HepG2 (cell line): ENCODE data around the gene SLC29A2. TPM values are rescaled to one million over a fixed set of nuclear protein-coding genes. Genes with fewer than 3 reads are reported as not detected.

Source experiments
- AGO2 ChIP-seq: fragments of 200-400 bp; formaldehyde crosslinking; optimal IDR thresholded peaks from 2 replicates; pipeline ENCODE3; 2017; ENCODE audit warnings: mild to moderate bottlenecking, low read depth, low read length, moderate library complexity
- ARNT2 ChIP-seq: sonication (generic); formaldehyde crosslinking; IDR thresholded peaks from 2 replicates; pipeline ENCODE4 v1.8.0; 2022; ENCODE audit warnings: mild to moderate bottlenecking, low read depth, missing genetic modification reagents, moderate library complexity
- CAMTA2 ChIP-seq: sonication (generic); formaldehyde crosslinking; IDR thresholded peaks from 2 replicates; pipeline ENCODE4 v1.4.0; 2020; ENCODE audit warnings: mild to moderate bottlenecking, missing genetic modification reagents, borderline replicate concordance
- CCAR2 ChIP-seq: fragments of 200-400 bp; formaldehyde crosslinking; optimal IDR thresholded peaks from 2 replicates; pipeline ENCODE3; 2018; ENCODE audit warnings: low read depth, mild to moderate bottlenecking, low read length, moderate library complexity
- DR1 ChIP-seq: sonication (generic); formaldehyde crosslinking; IDR thresholded peaks from 2 replicates; pipeline ENCODE4 v1.8.0; 2021; ENCODE audit warnings: mild to moderate bottlenecking, missing genetic modification reagents, inconsistent platforms
- HMGA1 ChIP-seq: sonication (generic); formaldehyde crosslinking; conservative IDR thresholded peaks from 2 replicates; pipeline ENCODE4 v1.4.0; 2020; ENCODE audit warnings: missing genetic modification reagents
- HMGXB3 ChIP-seq: sonication (generic); formaldehyde crosslinking; IDR thresholded peaks from 2 replicates; pipeline ENCODE4 v1.4.0; 2020; ENCODE audit warnings: missing genetic modification reagents, borderline replicate concordance
- HOXA9 ChIP-seq: sonication (generic); formaldehyde crosslinking; IDR thresholded peaks from 2 replicates; pipeline ENCODE4 v1.8.1; 2022; ENCODE audit warnings: missing genetic modification reagents, mild to moderate bottlenecking, moderate library complexity, borderline replicate concordance
- ISX ChIP-seq: sonication (generic); formaldehyde crosslinking; conservative IDR thresholded peaks from 2 replicates; pipeline ENCODE4 v1.5.0; 2020; ENCODE audit warnings: missing genetic modification reagents
- NBN ChIP-seq: fragments of 450-650 bp; conservative IDR thresholded peaks from 2 replicates; pipeline ENCODE4 v1.6.1; 2017
- NFRKB ChIP-seq: fragments of 450-650 bp; IDR thresholded peaks from 2 replicates; pipeline ENCODE4 v1.6.1; 2017
- PRDM4 ChIP-seq: sonication (generic); formaldehyde crosslinking; IDR thresholded peaks from 2 replicates; pipeline ENCODE4 v1.9.0; 2021; ENCODE audit warnings: missing genetic modification reagents, borderline replicate concordance
- SMC3 ChIP-seq: IDR thresholded peaks from 2 replicates; pipeline ENCODE4 v1.6.1; 2011; ENCODE audit warnings: low read length, improper control_type of control experiment
- SP140L ChIP-seq: sonication (generic); formaldehyde crosslinking; IDR thresholded peaks from 2 replicates; pipeline ENCODE4 v1.4.0; 2020; ENCODE audit warnings: missing genetic modification reagents, borderline replicate concordance
- U2AF1 ChIP-seq: fragments of 200-400 bp; formaldehyde crosslinking; optimal IDR thresholded peaks from 2 replicates; pipeline ENCODE3; 2017; ENCODE audit warnings: mild to moderate bottlenecking, low read depth, low read length
- ZBTB3 ChIP-seq: sonication (generic); formaldehyde crosslinking; IDR thresholded peaks from 2 replicates; pipeline ENCODE4 v1.4.0; 2020; ENCODE audit warnings: low read depth, mild to moderate bottlenecking, moderate library complexity, missing genetic modification reagents, borderline replicate concordance
- ZFAT ChIP-seq: sonication (generic); formaldehyde crosslinking; conservative IDR thresholded peaks from 2 replicates; pipeline ENCODE4 v1.8.1; 2023; ENCODE audit warnings: missing genetic modification reagents, inconsistent platforms
- ZNF468 ChIP-seq: sonication (generic); formaldehyde crosslinking; IDR thresholded peaks from 2 replicates; pipeline ENCODE4 v1.8.0; 2022; ENCODE audit warnings: mild to moderate bottlenecking, moderate library complexity, missing genetic modification reagents
- ZNF552 ChIP-seq: sonication (generic); formaldehyde crosslinking; IDR thresholded peaks from 2 replicates; pipeline ENCODE4 v1.9.0; 2022; ENCODE audit warnings: missing genetic modification reagents, mild to moderate bottlenecking, borderline replicate concordance
- ZNF850 ChIP-seq: sonication (generic); formaldehyde crosslinking; conservative IDR thresholded peaks from 2 replicates; pipeline ENCODE4 v1.9.0; 2021; ENCODE audit warnings: mild to moderate bottlenecking, missing genetic modification reagents
- ZSCAN31 ChIP-seq: sonication (generic); formaldehyde crosslinking; IDR thresholded peaks from 2 replicates; pipeline ENCODE4 v1.5.0; 2020; ENCODE audit warnings: low read depth, mild to moderate bottlenecking, missing genetic modification reagents
- polyA plus RNA-seq, 8 experiments: library from polyadenylated mRNA; depleted of rRNA in 3 of 8; stranded (reverse) in 7 of 8; unstranded in 1 of 8; fragments of >200 nt; fragmentation: Illumina TruSeq in 4 of 8; extraction: Trizol in 4 of 8; gene quantifications; 2 replicates each; pipeline versions ENCODE4 v1.2.1 to v1.2.3, GENCODE V29; 2011 to 2016; ENCODE audit warnings: low read depth in 4 of 8, missing spikeins in 1 of 8, mixed read lengths in 1 of 8; ENCODE audit not compliant: insufficient read depth in 1 of 8
- total RNA-seq, 5 experiments: library from RNA; depleted of rRNA; stranded (reverse); fragments of >200 nt; fragmentation: Illumina TruSeq; extraction: Trizol; gene quantifications; 2 replicates each; pipeline ENCODE4 v1.2.3, GENCODE V29; 2016; ENCODE audit warnings: low read depth in 1 of 5
- TF ChIP-seq, protein P1 (sequence below): sonication (generic); formaldehyde crosslinking; conservative IDR thresholded peaks from 2 replicates; pipeline ENCODE4 v1.4.0; 2020; ENCODE audit warnings: missing genetic modification reagents

The SLC29A2 gene
- total and polyA plus RNA-seq, 2 of the 13 experiments (the other 11 are each of a cell fraction or from before 2014, with no cell fraction given): 0.63 to 0.66 TPM

DNA sequence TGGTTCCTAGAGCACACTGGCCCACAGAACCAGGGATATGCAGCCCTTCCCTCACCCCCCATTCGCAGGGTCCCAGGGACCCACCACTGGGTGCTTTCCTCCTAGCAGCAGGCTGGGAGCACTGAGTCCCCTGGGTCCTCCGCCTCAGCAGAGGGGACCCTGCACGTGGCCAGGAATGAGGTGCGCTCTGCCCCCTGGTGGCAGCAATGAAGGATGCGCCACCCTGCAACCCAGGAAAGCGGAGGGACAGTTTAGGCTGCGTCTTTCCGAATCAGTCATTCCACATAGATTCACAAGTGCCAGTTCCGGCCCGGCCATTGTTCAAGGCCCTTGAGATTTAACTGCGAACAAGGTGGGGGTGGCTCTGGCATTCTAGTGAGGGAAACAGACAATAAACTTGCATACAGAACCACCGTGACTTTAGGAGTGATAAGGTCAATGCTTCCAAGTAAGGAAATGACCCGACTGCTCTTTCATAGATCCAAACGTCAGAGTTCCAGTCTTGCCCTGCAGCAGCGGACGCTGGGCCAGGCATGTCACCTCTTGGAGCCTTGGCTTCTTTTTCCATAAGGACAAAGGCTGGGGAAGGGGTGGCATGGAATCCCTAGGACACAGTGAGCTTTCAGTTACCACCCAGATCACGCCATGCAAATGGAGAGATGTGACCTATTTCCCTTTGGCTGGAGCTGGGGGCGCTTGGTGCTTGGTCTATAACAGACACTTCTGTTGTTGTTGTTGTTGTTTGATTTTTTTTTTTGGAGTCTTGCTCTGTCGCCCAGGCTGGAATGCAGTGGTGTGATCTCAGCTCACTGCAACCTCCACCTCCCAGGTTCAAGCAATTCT, 43.0 kb downstream of the SLC29A2 start (continued):
- TF ChIP-seq PRDM4 (CRISPR knock-in tag) (0 out of 2 replicates have a peak, but pooled peaks have one; percentile 41), NBN (no peak), ZSCAN31 (no peak), ARNT2 (CRISPR knock-in tag) (no peak; the same call in 1 of the 2 replicates), DR1 (CRISPR knock-in tag) (no peak), ISX (CRISPR knock-in tag) (no peak), ZNF552 (CRISPR knock-in tag) (0 out of 2 replicates have a peak, but pooled peaks have one; percentile 72), HMGA1 (no peak), ZBTB3 (no peak), CAMTA2 (CRISPR knock-in tag) (no peak), HOXA9 (CRISPR knock-in tag) (peak; percentile 68; the same call in 1 of the 2 replicates), ZNF468 (no peak), SP140L (0 out of 2 replicates have a peak, but pooled peaks have one; percentile 69), CCAR2 (no peak), ZFAT (CRISPR knock-in tag) (no peak), HMGXB3 (CRISPR knock-in tag) (no peak), U2AF1 (no peak), NFRKB (no peak), SMC3 (peak; percentile 75), ZNF850 (no peak), AGO2 (no peak)
- TF ChIP-seq, protein P1, sequence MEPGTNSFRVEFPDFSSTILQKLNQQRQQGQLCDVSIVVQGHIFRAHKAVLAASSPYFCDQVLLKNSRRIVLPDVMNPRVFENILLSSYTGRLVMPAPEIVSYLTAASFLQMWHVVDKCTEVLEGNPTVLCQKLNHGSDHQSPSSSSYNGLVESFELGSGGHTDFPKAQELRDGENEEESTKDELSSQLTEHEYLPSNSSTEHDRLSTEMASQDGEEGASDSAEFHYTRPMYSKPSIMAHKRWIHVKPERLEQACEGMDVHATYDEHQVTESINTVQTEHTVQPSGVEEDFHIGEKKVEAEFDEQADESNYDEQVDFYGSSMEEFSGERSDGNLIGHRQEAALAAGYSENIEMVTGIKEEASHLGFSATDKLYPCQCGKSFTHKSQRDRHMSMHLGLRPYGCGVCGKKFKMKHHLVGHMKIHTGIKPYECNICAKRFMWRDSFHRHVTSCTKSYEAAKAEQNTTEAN: no peak
